Sigmoid colon (tissue), 7 donors: ENCODE data around the gene RXRA. TPM values are rescaled to one million over a fixed set of nuclear protein-coding genes. Genes with fewer than 3 reads are reported as not detected.
A peak's percentile ranks its signal among the peaks of the same experiment; 100 is the strongest.

Experiments used
- DNase-seq: peaks from one replicate; pipeline ENCODE4 v3.0.0-alpha.2; 2019
- H3K27ac ChIP-seq, 4 donors: fragments of 200-600 bp; sonication (generic); one replicate each; pipeline ENCODE4 v1.5.1; 2016 to 2019; ENCODE audit warnings: mild to moderate bottlenecking in 1 of 4
- H3K27me3 ChIP-seq, 3 donors: fragments of 200-600 bp; sonication (generic); one replicate each; pipeline ENCODE4 v1.5.1; 2019; ENCODE audit warnings: mild to moderate bottlenecking in 1 of 3
- H3K36me3 ChIP-seq, 4 donors: fragments of 200-600 bp; sonication (generic); one replicate each; pipeline ENCODE4 v1.5.1; 2016 to 2019
- H3K4me1 ChIP-seq, 4 donors: fragments of 200-600 bp; sonication (generic); one replicate each; pipeline ENCODE4 v1.5.1; 2017 to 2019
- H3K4me3 ChIP-seq, 4 donors: fragments of 200-600 bp; sonication (generic); one replicate each; pipeline ENCODE4 v1.5.1; 2017 to 2019; ENCODE audit warnings: mild to moderate bottlenecking in 2 of 4, moderate library complexity in 1 of 4
- H3K9me3 ChIP-seq, 4 donors: fragments of 200-600 bp in 3 of 4; sonication (generic) in 3 of 4; one replicate each; pipeline versions ENCODE4 v1.5.1 to v1.6.1; 2013 to 2019
- CTCF ChIP-seq, 4 experiments: fragments of 450-650 bp in 3 of 4; fragments of 200-600 bp in 1 of 4; IDR thresholded peaks; one replicate each; pipeline ENCODE4 v1.5.1; 2016 to 2019; ENCODE audit warnings: antibody characterized with exemption in 4 of 4, mild to moderate bottlenecking in 3 of 4, moderate library complexity in 2 of 4
- EP300 ChIP-seq, 4 donors: sonication (generic); formaldehyde crosslinking; IDR thresholded peaks; one replicate each; pipeline ENCODE4 v1.6.1; 2017; ENCODE audit warnings: antibody characterized with exemption in 4 of 4
- POLR2A ChIP-seq, 2 donors: fragments of 450-650 bp; IDR thresholded peaks; one replicate each; pipeline ENCODE4 v1.6.1; 2016; ENCODE audit warnings: antibody characterized with exemption in 2 of 2, mild to moderate bottlenecking in 2 of 2, moderate library complexity in 2 of 2
- POLR2AphosphoS5 ChIP-seq, 4 donors: sonication (generic); formaldehyde crosslinking; IDR thresholded peaks; one replicate each; pipeline ENCODE4 v1.6.1; 2017; ENCODE audit warnings: antibody characterized with exemption in 4 of 4
- WGBS, 2 donors: extraction: QIAGEN DNeasy Blood & Tissue Kit; methylation state at CpG; one replicate each; pipeline ENCODE4 v1.1.7; 2013; 5-methylcytosine and 5-hydroxymethylcytosine counted together
- intact Hi-C: fragments of 100-400 bp; cut with DNase I; formaldehyde crosslinking; loops from one replicate; pipeline ENCODE4 v1.15.1; 2023
- polyA plus RNA-seq, 3 donors: library from polyadenylated mRNA; stranded (reverse); fragments of 200-250 nt; gene quantifications; one replicate each; pipeline ENCODE4 v1.2.3, GENCODE V29; 2013
- total RNA-seq, 4 donors: library from RNA; depleted of rRNA; stranded (reverse); fragments of >200 nt; gene quantifications; one replicate each; pipeline ENCODE4 v1.1.0, GENCODE V29; 2016
- donor health status: healthy with polysubstance abuse.
- donor health status: Bipolar disorder and iron deficiency.
- donor health status: healthy.

The RXRA gene
- total and polyA plus RNA-seq, 7 donors = 26.7 to 50.8 (median 35.7) TPM

GRCh38 chr9:134388289-134388808 lies 62.1 kb downstream of the RXRA start:
- intact Hi-C loops = loop anchor here (2.0 kb wide), 1 partner anchor 14 kb away; no protein-coding TSS in a partner anchor
- no peaks in the 10 kb centered on the region for H3K27me3 ChIP-seq
- H3K27ac ChIP-seq = peak overlapping the region; percentile 79 to 88 (median 81)

GRCh38 chr9:134388976-134389375 lies 62.7 kb downstream of the RXRA start:
- H3K4me3 ChIP-seq = no peak overlapping the region
- intact Hi-C loops = loop anchor here (2.0 kb wide), 1 partner anchor 14 kb away; no protein-coding TSS in a partner anchor
- no peak for DNase-seq
- H3K4me1 ChIP-seq = peaks cover 0 to 90% (median 87%) of the 10 kb centered on the region in 4 donors
- no peaks in the 10 kb centered on the region for H3K36me3 ChIP-seq
- H3K27me3 ChIP-seq = no peaks in the 10 kb centered on the region
- H3K27ac ChIP-seq = no peak overlapping the region
- TF ChIP-seq POLR2AphosphoS5 (IDR thresholded peaks at IDR 0.05) (no peak), EP300 (IDR thresholded peaks at IDR 0.05) (no peak), POLR2A (IDR thresholded peaks at IDR 0.05) (no peak), CTCF (IDR thresholded peaks at IDR 0.05) (no peak)
- 88 to 91% methylated on average over 17 of the region's 17 CpGs for WGBS, 2 donors
- no peaks in the 10 kb centered on the region for H3K9me3 ChIP-seq

More at GRCh38 chr9:134388289-134388808, 62.1 kb downstream of the RXRA start:
- Histone ChIP-seq H3K36me3 (no peaks in the 10 kb centered on the region), H3K9me3 (no peaks in the 10 kb centered on the region), H3K4me3 (no peak overlapping the region), H3K4me1 (peaks cover 0 to 95% (median 91%) of the 10 kb centered on the region in 4 donors)
- no peak for TF ChIP-seq EP300 (IDR thresholded peaks at IDR 0.05)
- no peak for TF ChIP-seq POLR2A (IDR thresholded peaks at IDR 0.05)
- no peak for TF ChIP-seq CTCF (IDR thresholded peaks at IDR 0.05)
- TF ChIP-seq POLR2AphosphoS5 (IDR thresholded peaks at IDR 0.05) = no peak
- DNase-seq = no peak
- WGBS, 2 donors = 87 to 89% methylated on average over 15 of the region's 15 CpGs

- H3K27me3 ChIP-seq = no peaks in the 10 kb centered on the region
- H3K9me3 ChIP-seq = no peaks in the 10 kb centered on the region
- peaks cover 0 to 88% (median 86%) of the 10 kb centered on the region in 4 donors for H3K4me1 ChIP-seq
- H3K36me3 ChIP-seq = no peaks in the 10 kb centered on the region
- no peak overlapping the region for H3K27ac ChIP-seq
- intact Hi-C loops = loop anchor here (2.0 kb wide), 1 partner anchor 13 kb away; no protein-coding TSS in a partner anchor
- DNase-seq = no peak
- no peak for TF ChIP-seq EP300 (IDR thresholded peaks at IDR 0.05)
- no peak for TF ChIP-seq POLR2A (IDR thresholded peaks at IDR 0.05)
- no peak for TF ChIP-seq CTCF (IDR thresholded peaks at IDR 0.05)
- no peak for TF ChIP-seq POLR2AphosphoS5 (IDR thresholded peaks at IDR 0.05)
- no peak overlapping the region for H3K4me3 ChIP-seq
- WGBS, 2 donors = 88 to 91% methylated on average over 13 of the region's 13 CpGs
Observed at GRCh38 chr9:134389642-134390041, 63.4 kb downstream of the RXRA start.

GRCh38 chr9:134390537-134390936 lies 64.3 kb downstream of the RXRA start:
- intact Hi-C loops = no loop called here
- Histone ChIP-seq H3K36me3 (no peaks in the 10 kb centered on the region), H3K9me3 (no peaks in the 10 kb centered on the region), H3K27ac (no peak overlapping the region), H3K4me3 (no peak overlapping the region), H3K4me1 (peaks cover 0 to 87% (median 84%) of the 10 kb centered on the region in 4 donors), H3K27me3 (no peaks in the 10 kb centered on the region)
- TF ChIP-seq CTCF (IDR thresholded peaks at IDR 0.05) = no peak
- no peak for TF ChIP-seq POLR2A (IDR thresholded peaks at IDR 0.05)
- TF ChIP-seq EP300 (IDR thresholded peaks at IDR 0.05) = no peak
- TF ChIP-seq POLR2AphosphoS5 (IDR thresholded peaks at IDR 0.05) = no peak
- 60 to 83% methylated on average over 17 of the region's 17 CpGs for WGBS, 2 donors
- no peak for DNase-seq

- no peaks in the 10 kb centered on the region for H3K36me3 ChIP-seq
- no peak for DNase-seq
- peaks cover 0 to 87% (median 82%) of the 10 kb centered on the region in 4 donors for H3K4me1 ChIP-seq
- intact Hi-C loops = no loop called here
- no peak overlapping the region for H3K4me3 ChIP-seq
- WGBS, 2 donors = 62 to 84% methylated on average over 11 of the region's 11 CpGs
- H3K27ac ChIP-seq = no peak overlapping the region
- no peaks in the 10 kb centered on the region for H3K27me3 ChIP-seq
- TF ChIP-seq EP300 (IDR thresholded peaks at IDR 0.05) = no peak
- H3K9me3 ChIP-seq = no peaks in the 10 kb centered on the region
Observed at GRCh38 chr9:134390947-134391318, 64.7 kb downstream of the RXRA start.
